CD14-positive monocyte (primary cell): ENCODE measurements around the gene ABCG8. TPM values are rescaled to one million over a fixed set of nuclear protein-coding genes. Genes with fewer than 3 reads are reported as not detected.

Source experiments
- DNase-seq, 3 donors: peaks; one replicate each; pipeline ENCODE4 v3.0.0-alpha.2; 2011 to 2022
- H2AFZ ChIP-seq: 2 replicates; pipeline ENCODE4 v1.6.0; 2012; ENCODE audit warnings: mild to moderate bottlenecking, low read depth, low read length, inconsistent platforms; ENCODE audit not compliant: insufficient read depth, poor library complexity, severe bottlenecking
- H3K27ac ChIP-seq, 2 donors: 1 replicate in 1 of 2; 2 replicates in 1 of 2; pipeline ENCODE4 v1.5.1; 2012 to 2013; ENCODE audit warnings: low read length in 2 of 2, control low read depth in 1 of 2, inconsistent platforms in 1 of 2, low read depth in 1 of 2, mild to moderate bottlenecking in 1 of 2
- H3K27me3 ChIP-seq, 2 donors: one replicate each; pipeline versions ENCODE4 v1.6.0 to v1.6.1; 2011 to 2013; ENCODE audit warnings: low read length in 2 of 2; ENCODE audit not compliant: control insufficient read depth in 2 of 2, insufficient read depth in 2 of 2
- H3K36me3 ChIP-seq, 2 donors: replicated peaks in 1 of 2; 1 replicate in 1 of 2; 2 replicates in 1 of 2; pipeline versions ENCODE4 v1.5.1 to v1.6.1; 2012 to 2013; ENCODE audit warnings: low read length in 2 of 2, control low read depth in 1 of 2, inconsistent platforms in 1 of 2, mild to moderate bottlenecking in 1 of 2; ENCODE audit not compliant: insufficient read depth in 2 of 2, control insufficient read depth in 1 of 2
- H3K4me1 ChIP-seq, 2 donors: 1 replicate in 1 of 2; 2 replicates in 1 of 2; pipeline versions ENCODE4 v1.5.1 to v1.6.1; 2012 to 2013; ENCODE audit warnings: low read length in 2 of 2, control low read depth in 1 of 2, inconsistent platforms in 1 of 2, mild to moderate bottlenecking in 1 of 2, moderate library complexity in 1 of 2; ENCODE audit not compliant: insufficient read depth in 2 of 2, control insufficient read depth in 1 of 2
- H3K4me2 ChIP-seq: replicated peaks from 2 replicates; pipeline ENCODE3; 2012; ENCODE audit warnings: low read length, moderate library complexity, mild to moderate bottlenecking; ENCODE audit not compliant: poor library complexity, severe bottlenecking; ENCODE audit errors: extremely low read depth
- H3K4me3 ChIP-seq, 3 experiments: fragments of 200-600 bp in 1 of 3; sonication (generic) in 1 of 3; replicated peaks in 1 of 3; 1 replicate in 2 of 3; 2 replicates in 1 of 3; pipeline ENCODE4 v1.5.1; 2011 to 2013; ENCODE audit warnings: low read length in 3 of 3, mild to moderate bottlenecking in 3 of 3, control low read depth in 2 of 3, low read depth in 2 of 3, inconsistent platforms in 1 of 3, moderate library complexity in 1 of 3
- H3K79me2 ChIP-seq: 2 replicates; pipeline ENCODE4 v1.6.0; 2012; ENCODE audit warnings: mild to moderate bottlenecking, control low read depth, inconsistent platforms, low read length, moderate library complexity; ENCODE audit not compliant: insufficient read depth
- H3K9ac ChIP-seq: 2 replicates; pipeline ENCODE4 v1.6.0; 2017; ENCODE audit warnings: low read length, mild to moderate bottlenecking; ENCODE audit not compliant: insufficient read depth, poor library complexity, severe bottlenecking
- H3K9me3 ChIP-seq, 2 donors: replicated peaks in 1 of 2; 1 replicate in 1 of 2; 2 replicates in 1 of 2; pipeline versions ENCODE4 v1.5.1 to v1.6.1; 2012 to 2013; ENCODE audit warnings: low read length in 2 of 2, control low read depth in 1 of 2; ENCODE audit not compliant: control insufficient read depth in 1 of 2, insufficient read depth in 1 of 2
- H4K20me1 ChIP-seq: 2 replicates; pipeline ENCODE4 v1.6.0; 2012; ENCODE audit warnings: mild to moderate bottlenecking, low read length, control low read depth, moderate library complexity; ENCODE audit not compliant: insufficient read depth
- H3K27ac Mint-ChIP-seq, 7 donors: one replicate each; pipeline ENCODE4 v1.8.0; 2020; ENCODE audit warnings: mild to moderate bottlenecking in 7 of 7, mixed read lengths in 7 of 7, moderate library complexity in 6 of 7, inconsistent platforms in 2 of 7
- H3K27me3 Mint-ChIP-seq, 3 donors: one replicate each; pipeline ENCODE4 v1.8.0; 2021 to 2022; ENCODE audit warnings: low read depth in 3 of 3, mild to moderate bottlenecking in 3 of 3, mixed read lengths in 3 of 3, moderate library complexity in 3 of 3, inconsistent platforms in 1 of 3
- H3K36me3 Mint-ChIP-seq, 2 donors: one replicate each; pipeline ENCODE4 v1.8.0; 2020; ENCODE audit warnings: mixed read lengths in 2 of 2, inconsistent platforms in 1 of 2, mild to moderate bottlenecking in 1 of 2
- H3K4me1 Mint-ChIP-seq: one replicate; pipeline ENCODE4 v1.8.0; 2020; ENCODE audit warnings: mild to moderate bottlenecking, mixed read lengths
- H3K4me3 Mint-ChIP-seq, 2 donors: one replicate each; pipeline ENCODE4 v1.8.0; 2020; ENCODE audit warnings: mild to moderate bottlenecking in 2 of 2, mixed read lengths in 2 of 2, moderate library complexity in 1 of 2
- H3K9me3 Mint-ChIP-seq, 7 donors: one replicate each; pipeline ENCODE4 v1.8.0; 2020 to 2022; ENCODE audit warnings: mixed read lengths in 7 of 7, mild to moderate bottlenecking in 6 of 7, moderate library complexity in 6 of 7, inconsistent platforms in 2 of 7
- CTCF ChIP-seq: fragments of 200-600 bp; IDR thresholded peaks from one replicate; pipeline ENCODE4 v1.8.0; 2022; ENCODE audit warnings: antibody characterized with exemption, mild to moderate bottlenecking
- WGBS: methylation state at CpG from one replicate; pipeline ENCODE4 v1.1.5; 2013; ENCODE audit warnings: missing lambda C conversion rate; ENCODE audit not compliant: insufficient coverage; 5-methylcytosine and 5-hydroxymethylcytosine counted together
- intact Hi-C, 2 donors: fragments of 100-400 bp; cut with micrococcal nuclease; formaldehyde crosslinking; loops; one replicate each; pipeline versions ENCODE4 v1.15.0 to v1.15.1; 2023
- polyA plus RNA-seq, 3 donors: library from polyadenylated mRNA; depleted of rRNA in 1 of 3; unstranded in 2 of 3; stranded (reverse) in 1 of 3; fragments of 300-500 nt in 2 of 3; fragments of >200 nt in 1 of 3; fragmentation: Illumina TruSeq in 2 of 3; gene quantifications; 1 replicate in 2 of 3; 2 replicates in 1 of 3; pipeline ENCODE4 v1.2.3, GENCODE V29; 2012 to 2021

ABCG8 gene
- polyA plus RNA-seq, 3 donors: not detected

DNA sequence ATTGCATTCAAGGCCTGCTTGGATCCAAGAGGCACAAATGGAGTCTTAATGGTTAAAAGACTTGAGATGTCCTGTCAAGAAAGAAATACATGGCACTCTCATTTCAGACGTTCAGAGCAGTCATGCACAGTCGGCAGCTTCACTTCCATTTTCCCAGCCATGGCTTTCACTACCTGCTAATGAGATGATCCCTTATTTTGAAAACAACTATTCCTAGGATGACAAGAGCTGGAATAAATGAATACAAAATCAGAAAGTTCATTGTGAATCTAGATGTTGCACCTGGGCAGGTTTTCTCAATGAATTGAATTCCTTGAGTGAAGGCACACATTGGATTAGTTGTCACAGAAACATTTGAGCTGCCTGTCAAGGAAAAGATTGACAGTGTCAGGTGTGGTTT lies 25.8 kb upstream of the ABCG8 start:
- Histone ChIP-seq H3K4me1 (no peaks in the 10 kb centered on the region), H3K79me2 (no peaks in the 10 kb centered on the region), H4K20me1 (no peaks in the 10 kb centered on the region), H3K4me3 (no peak overlapping the region), H2AFZ (no peak overlapping the region), H3K4me2 (no peak overlapping the region), H3K27ac (no peak overlapping the region), H3K27me3 (no peaks in the 10 kb centered on the region), H3K9ac (no peak overlapping the region), H3K9me3 (no peaks in the 10 kb centered on the region), H3K36me3 (no peaks in the 10 kb centered on the region)
- no CpG with 5 or more reads among the region's 2 CpGs for WGBS
- no peak for DNase-seq
- Mint-ChIP-seq H3K9me3 (no peaks in the 10 kb centered on the region), H3K4me3 (no peak overlapping the region), H3K27ac (no peak overlapping the region), H3K36me3 (no peaks in the 10 kb centered on the region), H3K4me1 (no peaks in the 10 kb centered on the region), H3K27me3 (no peaks in the 10 kb centered on the region)
- intact Hi-C loops: no loop called here
- no peak for TF ChIP-seq CTCF

- Mint-ChIP-seq H3K9me3 (no peaks in the 10 kb centered on the region), H3K4me3 (no peak overlapping the region), H3K27me3 (no peaks in the 10 kb centered on the region), H3K4me1 (peaks cover 9% of the 10 kb centered on the region), H3K27ac (no peak overlapping the region), H3K36me3 (no peaks in the 10 kb centered on the region)
- H3K27me3 ChIP-seq: no peaks in the 10 kb centered on the region
- H3K4me2 ChIP-seq: no peak overlapping the region
- no peak for DNase-seq
- H3K9ac ChIP-seq: no peak overlapping the region
- H3K9me3 ChIP-seq: no peaks in the 10 kb centered on the region
- no CpG with 5 or more reads among the region's 3 CpGs for WGBS
- no peaks in the 10 kb centered on the region for H3K36me3 ChIP-seq
- no peak for TF ChIP-seq CTCF
- H3K4me3 ChIP-seq: no peak overlapping the region
- H3K27ac ChIP-seq: no peak overlapping the region
- no peaks in the 10 kb centered on the region for H4K20me1 ChIP-seq
- no peak overlapping the region for H2AFZ ChIP-seq
- no peaks in the 10 kb centered on the region for H3K4me1 ChIP-seq
- no peaks in the 10 kb centered on the region for H3K79me2 ChIP-seq
- intact Hi-C loops: no loop called here
Observed at GRCh38 chr2:43814711-43815110, 24.1 kb upstream of the ABCG8 start.
